Kidney epithelial cell (primary cell): ENCODE measurements around the gene LRCH3. TPM values are rescaled to one million over a fixed set of nuclear protein-coding genes. Genes with fewer than 3 reads are reported as not detected.
"Not testable (repeated sequence)": the region's sequence is repeated elsewhere in the genome, so short reads cannot be mapped to it uniquely, and the experiment has no call there.

Source experiments
- DNase-seq: peaks from one replicate; pipeline ENCODE4 v3.0.0-alpha.2; 2010; ENCODE audit warnings: low read depth
- H3K27me3 ChIP-seq: 2 replicates; pipeline ENCODE4 v1.6.0; 2011; ENCODE audit warnings: low read length; ENCODE audit not compliant: control insufficient read depth, insufficient read depth
- H3K36me3 ChIP-seq: 2 replicates; pipeline ENCODE4 v1.5.1; 2011; ENCODE audit warnings: low read length; ENCODE audit not compliant: control insufficient read depth, insufficient read depth
- H3K4me3 ChIP-seq: 2 replicates; pipeline ENCODE4 v1.5.1; 2011; ENCODE audit warnings: low read depth, mild to moderate bottlenecking, control low read depth, low read length
- CTCF ChIP-seq: IDR thresholded peaks from 2 replicates; pipeline ENCODE4 v1.5.1; 2011; ENCODE audit warnings: mild to moderate bottlenecking, moderate library complexity, low read length, control low read depth, inconsistent platforms; ENCODE audit not compliant: insufficient read depth, poor library complexity, severe bottlenecking
- total RNA-seq: library from RNA; depleted of rRNA; stranded (reverse); fragments of >200 nt; gene quantifications from 2 replicates; pipeline ENCODE4 v1.2.3, GENCODE V29; 2015

LRCH3 gene
- total RNA-seq, 1 donor from 2014 or later = 22.8 TPM

DNA sequence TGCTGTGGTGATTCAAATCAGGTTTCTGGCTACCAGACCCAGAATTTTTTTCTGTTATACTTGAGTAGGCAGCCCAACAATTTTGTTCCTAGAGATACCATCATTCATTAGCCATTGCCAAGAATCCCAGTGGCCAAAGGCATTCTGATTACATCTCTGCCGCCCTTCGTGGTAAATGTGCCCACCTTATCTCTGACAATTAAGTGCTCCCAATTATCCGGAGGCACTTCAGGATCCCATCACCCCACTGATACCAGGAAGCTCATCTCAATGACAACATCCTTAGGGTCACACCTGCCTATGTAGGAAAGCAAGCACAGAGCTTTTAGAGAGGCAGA is 115.8 kb downstream of the LRCH3 start:
- H3K36me3 ChIP-seq = no peaks in the 10 kb centered on the region
- no peak for TF ChIP-seq CTCF
- no peaks in the 10 kb centered on the region for H3K27me3 ChIP-seq
- no peak overlapping the region for H3K4me3 ChIP-seq
- DNase-seq = no peak

DNA sequence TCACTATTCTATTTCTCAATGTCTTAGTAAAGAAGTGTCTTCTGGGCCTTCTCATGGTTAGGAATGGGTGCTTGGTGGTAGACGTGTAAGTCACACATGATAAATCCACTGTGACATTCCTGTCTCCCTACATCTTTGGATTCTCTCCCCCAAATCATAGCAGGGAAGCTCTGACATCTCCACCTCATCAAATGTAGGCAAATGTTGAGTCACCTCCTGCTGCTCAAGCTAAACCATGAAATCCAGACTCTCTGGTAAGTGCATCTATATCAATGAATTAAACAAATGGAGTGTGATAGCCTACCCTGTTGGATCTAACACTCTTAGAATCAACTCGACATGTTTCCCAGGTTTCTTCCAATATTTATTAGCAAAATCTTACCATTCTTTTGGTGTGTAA is 116.1 kb downstream of the LRCH3 start:
- DNase-seq = no peak
- Histone ChIP-seq H3K36me3 (no peaks in the 10 kb centered on the region), H3K4me3 (no peak overlapping the region), H3K27me3 (no peaks in the 10 kb centered on the region)
- TF ChIP-seq CTCF = no peak

GRCh38 chr3:197908550-197908949 is 117.5 kb downstream of the LRCH3 start:
- not testable (repeated sequence) for DNase-seq, H3K36me3 ChIP-seq, H3K4me3 ChIP-seq, H3K27me3 ChIP-seq

DNA sequence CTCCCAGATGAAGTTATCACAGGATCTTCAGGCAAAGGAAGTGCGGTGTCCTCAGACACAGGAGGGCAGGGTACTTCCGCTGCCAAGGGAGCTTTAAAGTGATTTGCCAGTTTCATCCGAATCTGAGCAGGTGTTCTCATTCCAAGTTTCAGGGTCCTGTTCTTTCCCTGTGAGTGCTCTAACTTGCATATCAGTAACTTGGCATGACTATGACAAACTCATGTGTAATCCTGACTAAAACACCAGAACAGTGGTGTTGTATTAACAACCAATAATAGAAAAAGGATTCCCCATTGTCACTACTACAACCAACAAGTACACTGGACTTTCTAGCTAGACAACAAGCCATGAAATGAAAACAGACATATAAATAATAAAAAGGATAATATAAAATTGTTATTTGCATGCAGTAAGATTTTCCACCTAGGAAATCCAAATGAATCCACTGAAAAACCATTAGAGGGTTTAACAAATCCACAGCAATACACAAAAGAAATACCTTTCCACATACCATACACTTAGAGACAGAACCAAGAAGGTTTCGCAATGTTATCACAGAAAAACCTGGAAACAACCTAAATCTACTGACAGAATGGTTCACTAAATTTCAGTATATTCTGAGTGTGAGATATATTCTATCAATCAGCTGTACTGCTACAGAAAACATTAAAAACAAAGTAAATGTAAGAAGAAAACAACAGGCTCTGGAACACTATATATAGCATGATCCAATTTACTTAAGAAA is 118.1 kb downstream of the LRCH3 start:
- no peak for TF ChIP-seq CTCF

GRCh38 chr3:197912741-197913476 is 121.9 kb downstream of the LRCH3 start:
- H3K36me3 ChIP-seq = no peaks in the 10 kb centered on the region
- no peak for DNase-seq
- no peak overlapping the region for H3K4me3 ChIP-seq
- TF ChIP-seq CTCF = no peak
- H3K27me3 ChIP-seq = no peaks in the 10 kb centered on the region

More for the DNA sequence above, 118.1 kb downstream of the LRCH3 start:
- no peak for DNase-seq
- H3K27me3 ChIP-seq = no peaks in the 10 kb centered on the region
- H3K36me3 ChIP-seq = no peaks in the 10 kb centered on the region
- no peak overlapping the region for H3K4me3 ChIP-seq

- Histone ChIP-seq H3K4me3 (no peak overlapping the region), H3K36me3 (no peaks in the 10 kb centered on the region), H3K27me3 (no peaks in the 10 kb centered on the region)
- DNase-seq = no peak
- no peak for TF ChIP-seq CTCF
These were observed 122.8 kb downstream of the LRCH3 start for GRCh38 chr3:197913641-197914380.

GRCh38 chr3:197921429-197922275 is 130.6 kb downstream of the LRCH3 start:
- DNase-seq, H3K36me3 ChIP-seq, H3K4me3 ChIP-seq, H3K27me3 ChIP-seq: not testable (repeated sequence)
